GM23338 (cell line): Measurements from ENCODE around the gene MRPL37. TPM values are rescaled to one million over a fixed set of nuclear protein-coding genes. Genes with fewer than 3 reads are reported as not detected.

Experiments used
- ATAC-seq: fragments of 200-7000 bp; cut with Tn5 transposase; 3 replicates; pipeline ENCODE4 v1.9.1; 2020
- DNase-seq: peaks from one replicate; pipeline ENCODE4 v3.0.0-alpha.2; 2015; ENCODE audit warnings: low spot score
- H2AFZ ChIP-seq: fragments of 200-600 bp; sonication (generic); 2 replicates; pipeline ENCODE4 v1.8.0; 2016; ENCODE audit warnings: antibody characterized with exemption, mild to moderate bottlenecking, moderate library complexity
- H3F3A ChIP-seq: fragments of 200-600 bp; sonication (generic); replicated peaks from 2 replicates; pipeline ENCODE4 v1.8.0; 2017; ENCODE audit warnings: antibody characterized with exemption, mixed run types, low read depth
- H3K27ac ChIP-seq: fragments of 200-600 bp; sonication (generic); 2 replicates; pipeline ENCODE4 v1.6.1; 2016; ENCODE audit warnings: low read depth
- H3K27me3 ChIP-seq: fragments of 200-600 bp; sonication (generic); 2 replicates; pipeline ENCODE4 v1.8.0; 2016; ENCODE audit warnings: mild to moderate bottlenecking, mixed run types, moderate library complexity; ENCODE audit not compliant: insufficient read depth
- H3K36me3 ChIP-seq: fragments of 200-600 bp; sonication (generic); 2 replicates; pipeline ENCODE4 v1.8.0; 2016; ENCODE audit warnings: mild to moderate bottlenecking; ENCODE audit not compliant: insufficient read depth
- H3K4me1 ChIP-seq: fragments of 200-600 bp; sonication (generic); 2 replicates; pipeline ENCODE4 v1.8.0; 2016; ENCODE audit warnings: mild to moderate bottlenecking, moderate library complexity; ENCODE audit not compliant: insufficient read depth
- H3K4me2 ChIP-seq: fragments of 200-600 bp; sonication (generic); 2 replicates; pipeline ENCODE4 v1.7.1; 2017; ENCODE audit warnings: mixed run types
- H3K4me3 ChIP-seq: fragments of 200-600 bp; sonication (generic); 2 replicates; pipeline ENCODE4 v1.6.1; 2016; ENCODE audit warnings: mixed run types
- H3K79me2 ChIP-seq: fragments of 200-600 bp; sonication (generic); replicated peaks from 2 replicates; pipeline ENCODE4 v1.8.0; 2017; ENCODE audit warnings: mild to moderate bottlenecking; ENCODE audit not compliant: insufficient read depth
- H3K9me2 ChIP-seq: fragments of 200-600 bp; sonication (generic); 2 replicates; pipeline ENCODE4 v1.8.0; 2017; ENCODE audit not compliant: insufficient read depth
- H4K20me1 ChIP-seq: fragments of 200-600 bp; sonication (generic); replicated peaks from 2 replicates; pipeline ENCODE4 v1.8.0; 2017; ENCODE audit warnings: mild to moderate bottlenecking; ENCODE audit not compliant: insufficient read depth
- H3K27ac Mint-ChIP-seq: 2 replicates; pipeline ENCODE4 v1.8.0; 2020; ENCODE audit warnings: inconsistent platforms, mild to moderate bottlenecking, moderate library complexity, mixed read lengths
- H3K27me3 Mint-ChIP-seq: 3 replicates; pipeline ENCODE4 v1.8.0; 2022; ENCODE audit warnings: low read depth, mild to moderate bottlenecking, moderate library complexity, mixed read lengths, inconsistent platforms; ENCODE audit not compliant: insufficient read depth, poor library complexity
- H3K36me3 Mint-ChIP-seq: 3 replicates; pipeline ENCODE4 v1.8.0; 2021; ENCODE audit warnings: low read depth, mild to moderate bottlenecking, inconsistent platforms, moderate library complexity, mixed read lengths
- H3K4me1 Mint-ChIP-seq: 3 replicates; pipeline ENCODE4 v1.8.0; 2020; ENCODE audit warnings: mild to moderate bottlenecking, inconsistent platforms, mixed read lengths
- H3K4me3 Mint-ChIP-seq: 3 replicates; pipeline ENCODE4 v1.8.0; 2021; ENCODE audit warnings: moderate library complexity, mild to moderate bottlenecking, inconsistent platforms, mixed read lengths
- H3K9me3 Mint-ChIP-seq: 3 replicates; pipeline ENCODE4 v1.8.0; 2020; ENCODE audit warnings: moderate library complexity, mild to moderate bottlenecking, inconsistent platforms, mixed read lengths
- CREB1 ChIP-seq: fragments of 250-450 bp; sonication (Bioruptor Pico); IDR thresholded peaks from 2 replicates; pipeline ENCODE4 v1.5.0; 2020; ENCODE audit warnings: low read depth, mild to moderate bottlenecking, moderate library complexity
- EZH2 ChIP-seq: fragments of 200-600 bp; sonication (generic); IDR thresholded peaks from one replicate; pipeline ENCODE4 v1.8.0; 2017; ENCODE audit warnings: antibody characterized with exemption, mild to moderate bottlenecking, low read depth; ENCODE audit not compliant: unreplicated experiment
- EZH2phosphoT487 ChIP-seq: fragments of 200-600 bp; sonication (generic); IDR thresholded peaks from one replicate; pipeline ENCODE4 v1.8.1; 2018; ENCODE audit warnings: antibody characterized with exemption; ENCODE audit not compliant: unreplicated experiment
- JUNB ChIP-seq: IDR thresholded peaks from one replicate; pipeline ENCODE4 v1.6.1; 2016; ENCODE audit warnings: antibody characterized with exemption; ENCODE audit not compliant: unreplicated experiment
- NANOG ChIP-seq: IDR thresholded peaks from 2 replicates; pipeline ENCODE4 v1.6.1; 2016; ENCODE audit warnings: antibody characterized with exemption, borderline replicate concordance
- POLR2AphosphoS5 ChIP-seq: IDR thresholded peaks from 2 replicates; pipeline ENCODE4 v1.6.1; 2016; ENCODE audit warnings: antibody characterized with exemption, low read depth
- STAT1 ChIP-seq: IDR thresholded peaks from one replicate; pipeline ENCODE4 v1.6.1; 2016; ENCODE audit warnings: antibody characterized with exemption; ENCODE audit not compliant: unreplicated experiment
- ZNF331 ChIP-seq: fragments of 250-450 bp; sonication (Bioruptor Pico); IDR thresholded peaks from 2 replicates; pipeline ENCODE4 v1.5.0; 2020; ENCODE audit warnings: low read depth, mild to moderate bottlenecking, moderate library complexity
- polyA plus RNA-seq: library from polyadenylated mRNA; unstranded; fragments of >200 nt; fragmentation: Nextera tagmentation; extraction: Ambion mirVana; gene quantifications from 2 replicates; pipeline ENCODE4 v1.2.1, GENCODE V29; 2016
- total RNA-seq: library from RNA; depleted of rRNA; stranded (reverse); fragments of >200 nt; shearing (Covaris generic); gene quantifications from 2 replicates; pipeline ENCODE4 v1.2.3, GENCODE V29; 2014
- TF ChIP-seq, protein P1 (sequence below): fragments of 250-450 bp; sonication (Bioruptor Pico); IDR thresholded peaks from 2 replicates; pipeline ENCODE4 v1.5.0; 2020; ENCODE audit warnings: mild to moderate bottlenecking, moderate library complexity
- TF ChIP-seq, protein P2 (sequence below): IDR thresholded peaks from one replicate; pipeline ENCODE4 v1.6.1; 2018; ENCODE audit warnings: antibody characterized with exemption; ENCODE audit not compliant: unreplicated experiment
- TF ChIP-seq, protein P3 (sequence below): IDR thresholded peaks from 2 replicates; pipeline ENCODE4 v1.6.1; 2016; ENCODE audit warnings: antibody characterized with exemption
- TF ChIP-seq, protein P4 (sequence below), 2 experiments: fragments of 200-600 bp in 1 of 2; sonication (generic) in 1 of 2; conservative IDR thresholded peaks; 2 replicates each; pipeline versions ENCODE4 v1.5.1 to v1.6.1; 2016 to 2017; ENCODE audit warnings: antibody characterized with exemption in 2 of 2, low read depth in 2 of 2, mild to moderate bottlenecking in 2 of 2, moderate library complexity in 1 of 2

The MRPL37 gene
- total and polyA plus RNA-seq, 2 experiments from 2014 or later = 130 to 155 TPM

DNA sequence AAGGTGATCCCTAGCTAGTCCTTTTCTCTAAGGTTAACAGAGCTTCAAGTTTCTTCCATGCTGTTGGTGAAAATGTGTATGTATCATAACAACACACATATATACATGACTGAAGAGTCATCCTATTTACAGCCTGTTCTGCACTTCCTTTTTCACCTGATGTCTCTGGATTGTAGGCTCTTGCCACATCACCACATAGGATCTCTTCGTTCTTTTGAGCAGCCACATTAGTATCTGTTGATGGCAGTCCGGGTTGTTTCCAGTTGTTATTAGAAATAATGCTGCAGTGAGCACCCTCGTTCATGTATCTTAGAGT is 19.7 kb downstream of the MRPL37 start:
- H3K4me1 Mint-ChIP-seq = peaks cover 29% of the 10 kb centered on the region
- H3K4me3 Mint-ChIP-seq = no peak overlapping the region
- no peak overlapping the region for H2AFZ ChIP-seq
- no peaks in the 10 kb centered on the region for H3K27me3 ChIP-seq
- no peaks in the 10 kb centered on the region for H3F3A ChIP-seq
- no peak for TF ChIP-seq JUNB
- TF ChIP-seq, protein P1, sequence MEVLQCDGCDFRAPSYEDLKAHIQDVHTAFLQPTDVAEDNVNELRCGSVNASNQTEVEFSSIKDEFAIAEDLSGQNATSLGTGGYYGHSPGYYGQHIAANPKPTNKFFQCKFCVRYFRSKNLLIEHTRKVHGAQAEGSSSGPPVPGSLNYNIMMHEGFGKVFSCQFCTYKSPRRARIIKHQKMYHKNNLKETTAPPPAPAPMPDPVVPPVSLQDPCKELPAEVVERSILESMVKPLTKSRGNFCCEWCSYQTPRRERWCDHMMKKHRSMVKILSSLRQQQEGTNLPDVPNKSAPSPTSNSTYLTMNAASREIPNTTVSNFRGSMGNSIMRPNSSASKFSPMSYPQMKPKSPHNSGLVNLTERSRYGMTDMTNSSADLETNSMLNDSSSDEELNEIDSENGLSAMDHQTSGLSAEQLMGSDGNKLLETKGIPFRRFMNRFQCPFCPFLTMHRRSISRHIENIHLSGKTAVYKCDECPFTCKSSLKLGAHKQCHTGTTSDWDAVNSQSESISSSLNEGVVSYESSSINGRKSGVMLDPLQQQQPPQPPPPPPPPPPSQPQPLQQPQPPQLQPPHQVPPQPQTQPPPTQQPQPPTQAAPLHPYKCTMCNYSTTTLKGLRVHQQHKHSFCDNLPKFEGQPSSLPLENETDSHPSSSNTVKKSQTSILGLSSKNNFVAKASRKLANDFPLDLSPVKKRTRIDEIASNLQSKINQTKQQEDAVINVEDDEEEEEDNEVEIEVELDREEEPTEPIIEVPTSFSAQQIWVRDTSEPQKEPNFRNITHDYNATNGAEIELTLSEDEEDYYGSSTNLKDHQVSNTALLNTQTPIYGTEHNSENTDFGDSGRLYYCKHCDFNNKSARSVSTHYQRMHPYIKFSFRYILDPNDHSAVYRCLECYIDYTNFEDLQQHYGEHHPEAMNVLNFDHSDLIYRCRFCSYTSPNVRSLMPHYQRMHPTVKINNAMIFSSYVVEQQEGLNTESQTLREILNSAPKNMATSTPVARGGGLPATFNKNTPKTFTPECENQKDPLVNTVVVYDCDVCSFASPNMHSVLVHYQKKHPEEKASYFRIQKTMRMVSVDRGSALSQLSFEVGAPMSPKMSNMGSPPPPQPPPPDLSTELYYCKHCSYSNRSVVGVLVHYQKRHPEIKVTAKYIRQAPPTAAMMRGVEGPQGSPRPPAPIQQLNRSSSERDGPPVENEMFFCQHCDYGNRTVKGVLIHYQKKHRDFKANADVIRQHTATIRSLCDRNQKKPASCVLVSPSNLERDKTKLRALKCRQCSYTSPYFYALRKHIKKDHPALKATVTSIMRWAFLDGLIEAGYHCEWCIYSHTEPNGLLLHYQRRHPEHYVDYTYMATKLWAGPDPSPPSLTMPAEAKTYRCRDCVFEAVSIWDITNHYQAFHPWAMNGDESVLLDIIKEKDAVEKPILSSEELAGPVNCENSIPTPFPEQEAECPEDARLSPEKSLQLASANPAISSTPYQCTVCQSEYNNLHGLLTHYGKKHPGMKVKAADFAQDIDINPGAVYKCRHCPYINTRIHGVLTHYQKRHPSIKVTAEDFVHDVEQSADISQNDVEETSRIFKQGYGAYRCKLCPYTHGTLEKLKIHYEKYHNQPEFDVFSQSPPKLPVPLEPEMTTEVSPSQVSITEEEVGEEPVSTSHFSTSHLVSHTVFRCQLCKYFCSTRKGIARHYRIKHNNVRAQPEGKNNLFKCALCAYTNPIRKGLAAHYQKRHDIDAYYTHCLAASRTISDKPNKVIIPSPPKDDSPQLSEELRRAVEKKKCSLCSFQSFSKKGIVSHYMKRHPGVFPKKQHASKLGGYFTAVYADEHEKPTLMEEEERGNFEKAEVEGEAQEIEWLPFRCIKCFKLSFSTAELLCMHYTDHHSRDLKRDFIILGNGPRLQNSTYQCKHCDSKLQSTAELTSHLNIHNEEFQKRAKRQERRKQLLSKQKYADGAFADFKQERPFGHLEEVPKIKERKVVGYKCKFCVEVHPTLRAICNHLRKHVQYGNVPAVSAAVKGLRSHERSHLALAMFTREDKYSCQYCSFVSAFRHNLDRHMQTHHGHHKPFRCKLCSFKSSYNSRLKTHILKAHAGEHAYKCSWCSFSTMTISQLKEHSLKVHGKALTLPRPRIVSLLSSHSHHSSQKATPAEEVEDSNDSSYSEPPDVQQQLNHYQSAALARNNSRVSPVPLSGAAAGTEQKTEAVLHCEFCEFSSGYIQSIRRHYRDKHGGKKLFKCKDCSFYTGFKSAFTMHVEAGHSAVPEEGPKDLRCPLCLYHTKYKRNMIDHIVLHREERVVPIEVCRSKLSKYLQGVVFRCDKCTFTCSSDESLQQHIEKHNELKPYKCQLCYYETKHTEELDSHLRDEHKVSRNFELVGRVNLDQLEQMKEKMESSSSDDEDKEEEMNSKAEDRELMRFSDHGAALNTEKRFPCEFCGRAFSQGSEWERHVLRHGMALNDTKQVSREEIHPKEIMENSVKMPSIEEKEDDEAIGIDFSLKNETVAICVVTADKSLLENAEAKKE (CRISPR knock-in tag) = no peak
- TF ChIP-seq STAT1 = no peak
- no peak for TF ChIP-seq EZH2
- no peak for TF ChIP-seq POLR2AphosphoS5
- TF ChIP-seq CREB1 (CRISPR knock-in tag) = no peak
- TF ChIP-seq EZH2phosphoT487 = no peak
- TF ChIP-seq, protein P2, sequence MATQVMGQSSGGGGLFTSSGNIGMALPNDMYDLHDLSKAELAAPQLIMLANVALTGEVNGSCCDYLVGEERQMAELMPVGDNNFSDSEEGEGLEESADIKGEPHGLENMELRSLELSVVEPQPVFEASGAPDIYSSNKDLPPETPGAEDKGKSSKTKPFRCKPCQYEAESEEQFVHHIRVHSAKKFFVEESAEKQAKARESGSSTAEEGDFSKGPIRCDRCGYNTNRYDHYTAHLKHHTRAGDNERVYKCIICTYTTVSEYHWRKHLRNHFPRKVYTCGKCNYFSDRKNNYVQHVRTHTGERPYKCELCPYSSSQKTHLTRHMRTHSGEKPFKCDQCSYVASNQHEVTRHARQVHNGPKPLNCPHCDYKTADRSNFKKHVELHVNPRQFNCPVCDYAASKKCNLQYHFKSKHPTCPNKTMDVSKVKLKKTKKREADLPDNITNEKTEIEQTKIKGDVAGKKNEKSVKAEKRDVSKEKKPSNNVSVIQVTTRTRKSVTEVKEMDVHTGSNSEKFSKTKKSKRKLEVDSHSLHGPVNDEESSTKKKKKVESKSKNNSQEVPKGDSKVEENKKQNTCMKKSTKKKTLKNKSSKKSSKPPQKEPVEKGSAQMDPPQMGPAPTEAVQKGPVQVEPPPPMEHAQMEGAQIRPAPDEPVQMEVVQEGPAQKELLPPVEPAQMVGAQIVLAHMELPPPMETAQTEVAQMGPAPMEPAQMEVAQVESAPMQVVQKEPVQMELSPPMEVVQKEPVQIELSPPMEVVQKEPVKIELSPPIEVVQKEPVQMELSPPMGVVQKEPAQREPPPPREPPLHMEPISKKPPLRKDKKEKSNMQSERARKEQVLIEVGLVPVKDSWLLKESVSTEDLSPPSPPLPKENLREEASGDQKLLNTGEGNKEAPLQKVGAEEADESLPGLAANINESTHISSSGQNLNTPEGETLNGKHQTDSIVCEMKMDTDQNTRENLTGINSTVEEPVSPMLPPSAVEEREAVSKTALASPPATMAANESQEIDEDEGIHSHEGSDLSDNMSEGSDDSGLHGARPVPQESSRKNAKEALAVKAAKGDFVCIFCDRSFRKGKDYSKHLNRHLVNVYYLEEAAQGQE = no peak
- TF ChIP-seq, protein P3, sequence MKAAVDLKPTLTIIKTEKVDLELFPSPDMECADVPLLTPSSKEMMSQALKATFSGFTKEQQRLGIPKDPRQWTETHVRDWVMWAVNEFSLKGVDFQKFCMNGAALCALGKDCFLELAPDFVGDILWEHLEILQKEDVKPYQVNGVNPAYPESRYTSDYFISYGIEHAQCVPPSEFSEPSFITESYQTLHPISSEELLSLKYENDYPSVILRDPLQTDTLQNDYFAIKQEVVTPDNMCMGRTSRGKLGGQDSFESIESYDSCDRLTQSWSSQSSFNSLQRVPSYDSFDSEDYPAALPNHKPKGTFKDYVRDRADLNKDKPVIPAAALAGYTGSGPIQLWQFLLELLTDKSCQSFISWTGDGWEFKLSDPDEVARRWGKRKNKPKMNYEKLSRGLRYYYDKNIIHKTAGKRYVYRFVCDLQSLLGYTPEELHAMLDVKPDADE = no peak
- TF ChIP-seq ZNF331 = no peak
- TF ChIP-seq NANOG = no peak
- TF ChIP-seq, protein P4, sequence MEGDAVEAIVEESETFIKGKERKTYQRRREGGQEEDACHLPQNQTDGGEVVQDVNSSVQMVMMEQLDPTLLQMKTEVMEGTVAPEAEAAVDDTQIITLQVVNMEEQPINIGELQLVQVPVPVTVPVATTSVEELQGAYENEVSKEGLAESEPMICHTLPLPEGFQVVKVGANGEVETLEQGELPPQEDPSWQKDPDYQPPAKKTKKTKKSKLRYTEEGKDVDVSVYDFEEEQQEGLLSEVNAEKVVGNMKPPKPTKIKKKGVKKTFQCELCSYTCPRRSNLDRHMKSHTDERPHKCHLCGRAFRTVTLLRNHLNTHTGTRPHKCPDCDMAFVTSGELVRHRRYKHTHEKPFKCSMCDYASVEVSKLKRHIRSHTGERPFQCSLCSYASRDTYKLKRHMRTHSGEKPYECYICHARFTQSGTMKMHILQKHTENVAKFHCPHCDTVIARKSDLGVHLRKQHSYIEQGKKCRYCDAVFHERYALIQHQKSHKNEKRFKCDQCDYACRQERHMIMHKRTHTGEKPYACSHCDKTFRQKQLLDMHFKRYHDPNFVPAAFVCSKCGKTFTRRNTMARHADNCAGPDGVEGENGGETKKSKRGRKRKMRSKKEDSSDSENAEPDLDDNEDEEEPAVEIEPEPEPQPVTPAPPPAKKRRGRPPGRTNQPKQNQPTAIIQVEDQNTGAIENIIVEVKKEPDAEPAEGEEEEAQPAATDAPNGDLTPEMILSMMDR (conservative IDR thresholded peaks at IDR 0.05; ENCODE audit: low read depth in 2 of 2) = no peak
- no peak for DNase-seq
- no peak for ATAC-seq
- no peaks in the 10 kb centered on the region for H3K79me2 ChIP-seq
- H3K27me3 Mint-ChIP-seq = peaks cover 13% of the 10 kb centered on the region
- no peaks in the 10 kb centered on the region for H3K9me2 ChIP-seq
- H3K36me3 ChIP-seq = peaks cover 12% of the 10 kb centered on the region; the same call in 1 of the 2 replicates
- no peak overlapping the region for H3K4me2 ChIP-seq
- peaks cover 42% of the 10 kb centered on the region for H3K36me3 Mint-ChIP-seq
- H3K4me3 ChIP-seq = no peak overlapping the region
- peak overlapping the region; percentile 63; the same call in 1 of the 2 replicates for H3K27ac Mint-ChIP-seq
- peaks cover 19% of the 10 kb centered on the region for H4K20me1 ChIP-seq
- peak overlapping the region; percentile 19; the same call in 1 of the 2 replicates for H3K27ac ChIP-seq
- H3K4me1 ChIP-seq = no peaks in the 10 kb centered on the region
- no peaks in the 10 kb centered on the region for H3K9me3 Mint-ChIP-seq
